T1000 (cell line): ENCODE results near the gene ZNF800.

Experiments
- DNase-seq: peaks from one replicate; lab custom pipeline; 2025; ENCODE audit warnings: mixed read lengths; lab: John Stamatoyannopoulos, UW

Gene ZNF800

GRCh38 chr7:127347567-127348246 is 44.8 kb downstream of the ZNF800 start:
- DNase-seq = no peak

DNA sequence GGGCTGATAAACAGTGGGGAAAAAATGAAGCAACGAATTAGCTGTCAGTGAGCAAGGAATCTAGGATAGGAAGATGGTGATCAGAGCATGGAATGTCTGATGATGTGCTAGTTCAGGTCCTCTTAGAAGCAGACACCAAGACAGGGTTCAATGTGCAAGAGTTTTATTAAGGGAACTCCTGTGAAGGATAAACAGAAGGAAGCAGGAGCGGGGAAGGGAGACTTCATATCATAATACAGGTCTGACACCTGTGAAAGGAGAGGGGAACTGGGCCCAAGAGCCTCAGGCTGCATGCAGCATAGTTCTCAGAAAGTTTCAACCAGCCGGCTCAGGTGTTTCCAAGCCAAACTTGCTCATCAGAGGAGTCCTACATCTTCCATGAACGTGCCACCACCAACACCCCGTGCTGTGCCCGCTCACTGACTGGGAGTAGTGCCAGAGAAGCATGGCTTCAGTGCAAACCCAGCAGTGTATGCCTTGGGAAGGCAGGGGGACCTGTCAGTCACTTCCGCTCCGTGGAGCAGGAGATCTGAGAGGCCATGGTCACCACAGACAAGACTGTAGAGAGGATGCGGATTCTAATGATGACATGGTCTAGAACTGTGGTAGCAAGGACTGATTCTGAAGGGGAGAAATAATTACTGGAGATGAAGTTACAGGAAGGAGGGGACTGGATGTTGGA is 45.8 kb downstream of the ZNF800 start:
- no peak for DNase-seq

- no peak for DNase-seq
Measured at GRCh38 chr7:127342596-127342995, 49.9 kb downstream of the ZNF800 start.

- no peak for DNase-seq
Measured at GRCh38 chr7:127338122-127338521, 54.4 kb downstream of the ZNF800 start.

DNA sequence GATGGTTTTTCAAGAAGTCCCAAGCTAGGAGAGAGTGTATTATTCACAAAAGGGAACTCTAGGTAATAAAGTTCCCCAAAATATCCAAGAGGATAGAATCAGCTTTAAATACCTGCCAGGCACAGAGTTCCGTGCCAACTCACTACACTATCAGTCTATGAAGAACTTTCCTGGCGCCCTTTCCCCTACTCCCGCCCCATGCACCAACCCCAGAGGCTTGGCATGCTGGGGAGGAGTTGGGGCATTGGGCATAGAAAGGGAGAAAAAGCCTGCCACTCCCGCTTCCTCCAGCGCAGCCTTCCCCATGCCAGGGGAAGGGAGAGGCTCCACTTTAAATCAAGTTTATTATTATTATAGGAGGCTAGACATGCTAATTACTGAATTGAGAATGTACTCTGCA is 54.9 kb downstream of the ZNF800 start:
- DNase-seq = no peak

GRCh38 chr7:127336458-127336857 is 56.0 kb downstream of the ZNF800 start:
- no peak for DNase-seq

- DNase-seq = no peak
Measured at GRCh38 chr7:127332880-127333279, 59.6 kb downstream of the ZNF800 start.

- DNase-seq = no peak
Measured at GRCh38 chr7:127330070-127330469, 62.4 kb downstream of the ZNF800 start.

GRCh38 chr7:127322832-127323493 is 69.5 kb downstream of the ZNF800 start:
- no peak for DNase-seq

DNA sequence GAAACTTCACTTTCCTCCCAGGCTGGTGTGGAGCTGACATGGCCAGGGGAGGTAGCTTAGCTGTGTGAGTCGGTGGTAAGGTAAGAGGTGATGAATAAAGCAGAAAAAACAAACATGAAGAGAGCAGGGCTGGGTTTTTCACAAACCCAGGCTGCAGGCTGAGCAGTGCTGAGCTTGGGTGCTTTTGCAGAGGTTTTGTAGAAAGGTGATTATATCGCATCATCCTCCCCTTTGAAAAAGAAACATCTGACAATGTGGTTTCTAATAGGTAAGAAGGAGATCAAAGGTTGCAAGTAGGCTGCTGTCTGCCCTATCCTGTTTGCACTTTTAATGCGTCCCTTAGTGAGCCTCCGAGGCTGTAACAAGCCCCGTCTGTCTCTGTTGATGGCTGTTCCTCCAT is 70.2 kb downstream of the ZNF800 start:
- DNase-seq = no peak

DNA sequence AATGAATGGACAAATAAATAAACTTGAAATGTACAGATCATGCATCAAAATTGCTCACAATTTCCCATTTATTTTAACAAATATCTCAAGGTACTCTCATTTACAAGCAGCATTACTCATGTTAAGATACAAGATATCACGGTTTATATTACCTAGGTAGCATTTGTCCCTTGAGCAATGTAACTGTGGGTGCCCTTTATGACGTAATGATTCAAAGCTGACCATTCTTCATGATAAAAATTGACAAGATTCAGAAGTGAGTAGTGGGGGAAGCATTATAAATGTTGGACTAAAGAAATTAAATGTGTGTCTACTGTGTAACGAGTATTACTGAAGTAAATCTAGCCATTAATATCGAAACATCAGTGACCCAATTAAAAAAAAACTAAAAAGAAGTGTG is 71.5 kb downstream of the ZNF800 start:
- no peak for DNase-seq
